Endothelial cell of umbilical vein (primary cell): ENCODE measurements around the gene HEATR3.

Experiments used
- CTCF ChIP-seq, 2 donors: IDR thresholded peaks; 1 replicate in 1 of 2; 2 replicates in 1 of 2; pipeline ENCODE4 v1.5.1; 2011; ENCODE audit warnings: low read length in 2 of 2, mild to moderate bottlenecking in 2 of 2, moderate library complexity in 2 of 2, control low read depth in 1 of 2, inconsistent platforms in 1 of 2, low read depth in 1 of 2; ENCODE audit not compliant: insufficient read depth in 1 of 2; ENCODE audit errors: extremely low read depth in 1 of 2
- EZH2 ChIP-seq: IDR thresholded peaks from 2 replicates; pipeline ENCODE4 v1.6.1; 2012; ENCODE audit warnings: borderline replicate concordance, low read depth, mild to moderate bottlenecking, moderate library complexity, low read length, inconsistent platforms; ENCODE audit not compliant: severe bottlenecking
- FOS ChIP-seq: IDR thresholded peaks from 2 replicates; pipeline ENCODE4 v1.6.1; 2011; ENCODE audit warnings: mild to moderate bottlenecking, low read length, moderate library complexity, borderline replicate concordance; ENCODE audit not compliant: insufficient read depth
- MYC ChIP-seq: IDR thresholded peaks from one replicate; pipeline ENCODE4 v1.6.1; 2011; ENCODE audit warnings: mild to moderate bottlenecking, low read depth, low read length
- POLR2A ChIP-seq: IDR thresholded peaks from 2 replicates; pipeline ENCODE4 v1.6.1; 2012; ENCODE audit warnings: low read depth, mild to moderate bottlenecking, control low read depth, low read length

- TF ChIP-seq EZH2 (no peak), MYC (no peak), FOS (no peak), CTCF (IDR thresholded peaks at IDR 0.05; ENCODE audit: extremely low read depth in 1 of 2, insufficient read depth in 1 of 2, low read depth in 1 of 2, low read length in 2 of 2) (no peak), POLR2A (no peak)
Measured at GRCh38 chr16:50045412-50045811, 20.4 kb upstream of the HEATR3 start.
